ENCODE results near the gene NOS1. TPM values are rescaled to one million over a fixed set of nuclear protein-coding genes. Genes with fewer than 3 reads are reported as not detected.

Gene NOS1
- total and polyA plus RNA-seq, 4 donors: 0.05 to 0.66 (median 0.22) TPM

DNA sequence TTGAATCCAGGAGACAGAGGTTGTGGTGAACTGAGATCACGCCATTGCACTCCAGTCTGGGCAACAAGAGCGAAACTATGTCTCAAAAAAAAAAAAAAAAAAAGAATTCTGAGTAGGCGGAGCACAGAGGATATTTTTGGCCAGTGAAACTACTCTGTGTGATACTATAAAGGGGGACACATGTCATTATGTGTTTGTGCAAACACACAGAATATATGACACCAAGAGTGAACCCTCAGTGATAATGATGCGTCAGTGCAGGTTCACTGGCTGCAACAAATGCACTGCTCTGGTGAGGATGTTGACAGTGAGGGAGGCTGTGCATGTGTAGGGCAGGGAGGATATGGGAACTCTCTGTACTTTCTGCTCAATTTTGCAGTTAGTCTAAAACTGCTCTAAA is 195.3 kb downstream of the NOS1 start:
- H3K4me3 ChIP-seq (ENCODE audit: low read length in 2 of 2): no peak overlapping the region
- ATAC-seq (ENCODE audit: low FRiP score) (no peak), DNase-seq (no peak)
- WGBS, 2 donors: 81 to 88% methylated on average over 4 of the region's 4 CpGs
- H3K27me3 ChIP-seq (ENCODE audit: control insufficient read depth in 1 of 2, insufficient read depth in 2 of 2, low read length in 1 of 2): no peaks in the 10 kb centered on the region
- H3K36me3 ChIP-seq (ENCODE audit: control insufficient read depth in 1 of 2, insufficient read depth in 2 of 2, low read length in 1 of 2): peaks cover 7 to 14% of the 10 kb centered on the region in 2 donors
- H3K4me1 ChIP-seq (ENCODE audit: control insufficient read depth in 1 of 2, insufficient read depth in 2 of 2, low read length in 2 of 2): no peaks in the 10 kb centered on the region
- no peak overlapping the region for H3K27ac ChIP-seq (ENCODE audit: low read depth in 1 of 2, low read length in 2 of 2)
- intact Hi-C loops (cut with DNase I): no loop called here
- no peaks in the 10 kb centered on the region for H3K9me3 ChIP-seq (ENCODE audit: control insufficient read depth, low read length)

DNA sequence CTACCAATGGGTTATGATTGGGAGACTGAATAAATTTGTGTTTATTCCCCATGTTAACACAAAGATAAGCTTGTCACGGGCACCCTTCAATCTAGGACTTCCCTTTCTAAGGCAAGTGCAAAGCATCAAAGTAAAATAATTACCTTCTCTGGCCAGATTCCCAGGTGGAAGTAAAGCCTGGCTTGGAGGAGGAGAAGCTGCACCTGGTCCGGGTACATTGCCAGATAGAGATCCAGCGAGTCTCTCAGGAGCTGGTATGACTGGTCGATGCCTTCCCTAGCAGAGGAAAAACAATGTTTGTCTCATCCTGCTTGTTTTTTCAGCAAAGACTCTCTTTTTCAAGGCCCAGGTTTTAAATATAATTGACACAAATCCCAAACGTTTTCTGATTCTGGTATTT is 196.1 kb downstream of the NOS1 start:
- Histone ChIP-seq H3K9me3 (ENCODE audit: control insufficient read depth, low read length) (no peaks in the 10 kb centered on the region), H3K4me1 (ENCODE audit: control insufficient read depth in 1 of 2, insufficient read depth in 2 of 2, low read length in 2 of 2) (no peaks in the 10 kb centered on the region), H3K4me3 (ENCODE audit: low read length in 2 of 2) (no peak overlapping the region), H3K27me3 (ENCODE audit: control insufficient read depth in 1 of 2, insufficient read depth in 2 of 2, low read length in 1 of 2) (no peaks in the 10 kb centered on the region), H3K36me3 (ENCODE audit: control insufficient read depth in 1 of 2, insufficient read depth in 2 of 2, low read length in 1 of 2) (peaks cover 7 to 14% of the 10 kb centered on the region in 2 donors), H3K27ac (ENCODE audit: low read depth in 1 of 2, low read length in 2 of 2) (no peak overlapping the region)
- WGBS, 2 donors: 82 to 83% methylated on average over 5 of the region's 5 CpGs
- DNase-seq: no peak
- no peak for ATAC-seq (ENCODE audit: low FRiP score)
- intact Hi-C loops (cut with DNase I): no loop called here

DNA sequence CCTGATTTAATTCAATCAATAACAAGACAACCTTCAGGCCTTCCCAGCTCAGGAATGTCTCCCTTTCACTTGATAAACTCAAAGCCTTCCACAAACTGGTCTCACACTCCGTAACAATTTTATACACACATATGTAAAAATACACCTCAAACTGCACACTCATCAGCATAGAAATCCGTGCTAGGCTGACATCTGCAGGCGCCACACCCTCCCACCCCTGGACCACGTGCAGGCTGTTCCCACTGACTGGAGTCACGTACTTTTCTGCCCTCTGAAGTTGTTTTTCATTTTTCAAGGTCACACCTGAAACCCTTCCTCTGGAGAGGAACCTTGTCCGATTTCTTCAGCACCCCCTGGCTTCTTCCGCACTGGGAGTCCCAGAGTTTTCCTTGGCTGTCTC is 198.8 kb downstream of the NOS1 start:
- WGBS, 2 donors: 79 to 87% methylated on average over 7 of the region's 7 CpGs
- no peak overlapping the region for H3K27ac ChIP-seq (ENCODE audit: low read depth in 1 of 2, low read length in 2 of 2)
- no peak for ATAC-seq (ENCODE audit: low FRiP score)
- no peak overlapping the region for H3K4me3 ChIP-seq (ENCODE audit: low read length in 2 of 2)
- H3K36me3 ChIP-seq (ENCODE audit: control insufficient read depth in 1 of 2, insufficient read depth in 2 of 2, low read length in 1 of 2): peaks cover 10 to 12% of the 10 kb centered on the region in 2 donors
- no peaks in the 10 kb centered on the region for H3K9me3 ChIP-seq (ENCODE audit: control insufficient read depth, low read length)
- no peaks in the 10 kb centered on the region for H3K4me1 ChIP-seq (ENCODE audit: control insufficient read depth in 1 of 2, insufficient read depth in 2 of 2, low read length in 2 of 2)
- no peak for DNase-seq
- H3K27me3 ChIP-seq (ENCODE audit: control insufficient read depth in 1 of 2, insufficient read depth in 2 of 2, low read length in 1 of 2): no peaks in the 10 kb centered on the region
- intact Hi-C loops (cut with DNase I): no loop called here

DNA sequence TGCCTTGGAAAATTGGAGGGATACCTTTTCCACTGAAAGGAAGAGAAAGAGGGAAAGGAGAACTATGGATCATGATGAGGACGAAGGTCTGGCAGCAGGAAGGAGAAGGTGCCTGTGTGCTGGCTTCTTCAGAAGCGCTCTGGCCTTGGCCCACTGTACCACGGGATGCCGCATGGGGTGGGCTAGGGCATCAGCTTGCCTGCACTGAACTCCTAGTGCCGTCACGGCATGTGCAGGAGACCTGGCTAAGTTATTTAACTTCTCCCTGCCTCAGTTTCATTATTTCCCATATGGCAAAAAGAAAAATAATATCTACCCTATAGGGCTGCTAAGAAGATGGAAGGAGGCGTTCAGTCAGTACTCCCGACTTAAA is 199.3 kb downstream of the NOS1 start:
- intact Hi-C loops (cut with DNase I): no loop called here
- no peak overlapping the region for H3K27ac ChIP-seq (ENCODE audit: low read depth in 1 of 2, low read length in 2 of 2)
- no peaks in the 10 kb centered on the region for H3K27me3 ChIP-seq (ENCODE audit: control insufficient read depth in 1 of 2, insufficient read depth in 2 of 2, low read length in 1 of 2)
- H3K36me3 ChIP-seq (ENCODE audit: control insufficient read depth in 1 of 2, insufficient read depth in 2 of 2, low read length in 1 of 2): peaks cover 10 to 11% of the 10 kb centered on the region in 2 donors
- no peaks in the 10 kb centered on the region for H3K4me1 ChIP-seq (ENCODE audit: control insufficient read depth in 1 of 2, insufficient read depth in 2 of 2, low read length in 2 of 2)
- ATAC-seq (ENCODE audit: low FRiP score) (no peak), DNase-seq (no peak)
- H3K4me3 ChIP-seq (ENCODE audit: low read length in 2 of 2): no peak overlapping the region
- 91 to 92% methylated on average over 8 of the region's 8 CpGs for WGBS, 2 donors
- no peaks in the 10 kb centered on the region for H3K9me3 ChIP-seq (ENCODE audit: control insufficient read depth, low read length)

DNA sequence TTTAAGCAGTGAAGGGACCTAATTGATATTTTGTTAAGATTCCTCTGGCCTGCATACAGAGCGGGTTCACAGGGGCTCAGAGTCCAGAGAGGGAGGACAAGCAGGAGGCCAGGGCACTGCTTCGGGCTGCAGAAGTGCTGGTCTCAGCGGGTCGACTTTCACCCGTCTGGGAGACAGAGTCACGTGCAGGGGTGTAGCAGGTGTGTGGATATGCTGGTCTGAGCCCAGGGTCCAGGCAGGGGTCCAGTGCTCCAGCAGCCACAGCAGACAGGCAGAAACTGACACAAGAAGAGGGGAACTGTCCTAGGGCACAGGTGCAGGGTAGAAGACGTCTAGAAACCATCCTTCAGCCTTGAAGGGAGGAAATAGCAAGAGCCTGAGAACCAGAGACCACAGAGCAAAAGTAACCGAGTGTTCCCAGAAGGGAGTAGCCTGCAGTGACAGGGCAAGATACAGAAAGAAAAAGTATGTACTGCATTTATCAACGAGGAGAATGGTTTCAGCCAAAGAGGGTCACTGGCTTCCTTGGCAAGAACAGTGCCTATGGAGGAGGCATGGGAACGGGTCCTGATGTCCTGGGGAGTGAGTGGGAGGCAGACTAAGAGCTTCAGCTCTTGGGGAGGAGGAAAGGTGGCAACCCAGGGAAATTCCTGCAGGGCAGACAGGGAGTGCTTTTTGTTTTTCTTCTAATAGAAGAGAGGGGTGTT is 199.8 kb downstream of the NOS1 start:
- Histone ChIP-seq H3K9me3 (ENCODE audit: control insufficient read depth, low read length) (no peaks in the 10 kb centered on the region), H3K36me3 (ENCODE audit: control insufficient read depth in 1 of 2, insufficient read depth in 2 of 2, low read length in 1 of 2) (peaks cover 7 to 11% of the 10 kb centered on the region in 2 donors), H3K4me1 (ENCODE audit: control insufficient read depth in 1 of 2, insufficient read depth in 2 of 2, low read length in 2 of 2) (no peaks in the 10 kb centered on the region), H3K4me3 (ENCODE audit: low read length in 2 of 2) (no peak overlapping the region), H3K27ac (ENCODE audit: low read depth in 1 of 2, low read length in 2 of 2) (no peak overlapping the region), H3K27me3 (ENCODE audit: control insufficient read depth in 1 of 2, insufficient read depth in 2 of 2, low read length in 1 of 2) (no peaks in the 10 kb centered on the region)
- DNase-seq (no peak), ATAC-seq (ENCODE audit: low FRiP score) (no peak)
- 67% methylated on average over 10 of the region's 10 CpGs for WGBS, 2 donors
- intact Hi-C loops (cut with DNase I): no loop called here

DNA sequence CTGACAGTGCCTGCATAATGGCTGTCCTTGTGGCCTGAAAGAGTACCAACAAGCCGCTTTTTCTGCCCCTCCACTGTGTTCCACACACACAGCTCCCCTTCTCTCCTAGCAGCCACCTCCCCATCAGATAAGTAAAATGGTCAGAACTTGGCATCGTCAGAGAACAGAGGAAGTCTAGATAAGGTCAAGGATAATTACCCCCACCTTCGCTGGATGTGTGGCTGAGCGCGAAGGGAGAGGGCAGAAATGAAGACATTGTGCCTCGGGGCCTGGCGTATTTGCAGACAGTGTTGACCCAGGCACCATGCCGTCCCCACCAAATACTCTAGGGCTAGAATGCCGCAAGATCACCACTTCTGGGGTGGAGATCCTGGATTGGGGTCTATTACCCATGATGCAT is 201.8 kb downstream of the NOS1 start:
- Histone ChIP-seq H3K27ac (ENCODE audit: low read depth in 1 of 2, low read length in 2 of 2) (no peak overlapping the region), H3K4me1 (ENCODE audit: control insufficient read depth in 1 of 2, insufficient read depth in 2 of 2, low read length in 2 of 2) (no peaks in the 10 kb centered on the region), H3K36me3 (ENCODE audit: control insufficient read depth in 1 of 2, insufficient read depth in 2 of 2, low read length in 1 of 2) (peaks cover 3 to 8% of the 10 kb centered on the region in 2 donors), H3K9me3 (ENCODE audit: control insufficient read depth, low read length) (no peaks in the 10 kb centered on the region), H3K4me3 (ENCODE audit: low read length in 2 of 2) (no peak overlapping the region), H3K27me3 (ENCODE audit: control insufficient read depth in 1 of 2, insufficient read depth in 2 of 2, low read length in 1 of 2) (no peaks in the 10 kb centered on the region)
- ATAC-seq (ENCODE audit: low FRiP score) (no peak), DNase-seq (no peak)
- WGBS, 2 donors: 89% methylated on average over 9 of the region's 9 CpGs
- intact Hi-C loops (cut with DNase I): loop anchor here in 1 of 2 donors (10.0 kb wide), 1 partner anchor 135 kb away; no protein-coding TSS in a partner anchor

DNA sequence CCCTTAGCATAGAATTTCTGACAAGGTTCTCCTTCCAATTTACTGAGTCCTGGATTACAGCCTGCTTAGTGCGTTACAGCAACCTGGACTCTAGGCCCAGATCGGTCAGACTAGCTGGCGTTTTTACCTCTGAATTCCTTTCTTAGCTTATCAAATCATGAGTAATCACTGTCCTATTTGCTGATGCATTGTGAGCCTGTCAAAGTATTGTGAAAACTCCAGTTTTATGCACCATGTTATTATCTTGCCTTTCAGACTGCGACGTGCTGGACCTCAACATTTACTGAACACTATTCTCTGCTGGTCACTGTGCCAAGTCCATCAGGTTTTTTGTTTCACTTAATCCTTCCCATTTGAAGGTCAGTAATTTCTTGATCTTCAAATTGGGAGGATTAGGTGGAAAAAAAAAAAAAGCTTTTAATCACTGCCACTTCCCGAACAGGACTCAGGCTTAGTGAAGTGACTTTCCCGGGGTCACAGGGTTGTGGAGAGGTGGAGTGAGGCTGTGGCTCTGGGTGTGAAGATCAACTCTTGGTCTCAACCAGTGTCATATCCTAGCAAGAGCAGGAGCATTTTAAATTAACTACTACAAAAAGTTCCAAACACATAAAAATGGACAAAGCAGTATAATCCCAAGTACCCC is 202.4 kb downstream of the NOS1 start:
- WGBS, 2 donors: 68 to 88% methylated on average over 7 of the region's 7 CpGs
- Histone ChIP-seq H3K27ac (ENCODE audit: low read depth in 1 of 2, low read length in 2 of 2) (no peak overlapping the region), H3K4me3 (ENCODE audit: low read length in 2 of 2) (no peak overlapping the region), H3K4me1 (ENCODE audit: control insufficient read depth in 1 of 2, insufficient read depth in 2 of 2, low read length in 2 of 2) (no peaks in the 10 kb centered on the region), H3K27me3 (ENCODE audit: control insufficient read depth in 1 of 2, insufficient read depth in 2 of 2, low read length in 1 of 2) (no peaks in the 10 kb centered on the region), H3K36me3 (ENCODE audit: control insufficient read depth in 1 of 2, insufficient read depth in 2 of 2, low read length in 1 of 2) (peaks cover 3 to 8% of the 10 kb centered on the region in 2 donors), H3K9me3 (ENCODE audit: control insufficient read depth, low read length) (no peaks in the 10 kb centered on the region)
- ATAC-seq (ENCODE audit: low FRiP score) (no peak), DNase-seq (no peak)
- intact Hi-C loops (cut with DNase I): loop anchor here in 1 of 2 donors (10.0 kb wide), 1 partner anchor 134 kb away; no protein-coding TSS in a partner anchor
